BJ (cell line): Measurements from ENCODE around the gene UBC. TPM values are rescaled to one million over a fixed set of nuclear protein-coding genes. Genes with fewer than 3 reads are reported as not detected.

Experiments
- CTCF ChIA-PET: fragments of 350-600 bp; formaldehyde crosslinking; extraction: SDS; loops from one replicate; lab custom pipeline; 2021; ENCODE audit warnings: antibody characterized with exemption, inconsistent platforms; lab: Yijun Ruan, JAX
- POLR2A ChIA-PET: fragments of 300-600 bp; sonication (Branson Sonifier 250); formaldehyde crosslinking; extraction: SDS; loops from one replicate; lab custom pipeline; 2021; ENCODE audit warnings: antibody characterized with exemption; lab: Charles Lee
- DNase-seq: peaks from one replicate; pipeline ENCODE4 v3.0.0-alpha.2; 2011; ENCODE audit warnings: low read depth
- H3K27me3 ChIP-seq: 2 replicates; pipeline ENCODE4 v1.6.0; 2011; ENCODE audit warnings: low read length; ENCODE audit not compliant: control insufficient read depth, insufficient read depth
- H3K36me3 ChIP-seq: 2 replicates; pipeline ENCODE4 v1.5.1; 2011; ENCODE audit warnings: low read length; ENCODE audit not compliant: control insufficient read depth, insufficient read depth
- H3K4me3 ChIP-seq: 2 replicates; pipeline ENCODE4 v1.5.1; 2011; ENCODE audit warnings: low read depth, mild to moderate bottlenecking, control low read depth, low read length
- CTCF ChIP-seq: IDR thresholded peaks from 2 replicates; pipeline ENCODE4 v1.5.1; 2011; ENCODE audit warnings: low read depth, mild to moderate bottlenecking, control low read depth, inconsistent platforms, low read length, moderate library complexity; ENCODE audit not compliant: insufficient read depth
- polyA plus RNA-seq: library from polyadenylated mRNA; depleted of rRNA; stranded (reverse); fragments of >200 nt; gene quantifications from 2 replicates; pipeline ENCODE4 v1.2.3, GENCODE V29; 2011

UBC gene
- polyA plus RNA-seq, 1 experiment, result 2,374 TPM

- DNase-seq, result no peak
- no peak for TF ChIP-seq CTCF
- CTCF ChIA-PET, result interaction anchor here (1.0 kb wide), 1 partner anchor 35 kb away, joined by 5 read pairs; no protein-coding TSS in a partner anchor
- POLR2A ChIA-PET, result no interaction called here
- H3K27me3 ChIP-seq, result no peaks in the 10 kb centered on the region
- no peaks in the 10 kb centered on the region for H3K36me3 ChIP-seq
- H3K4me3 ChIP-seq, result no peak overlapping the region
These were observed 43.2 kb downstream of the UBC start for GRCh38 chr12:124871297-124871696.

GRCh38 chr12:124870515-124870914 is 43.9 kb downstream of the UBC start:
- Histone ChIP-seq H3K4me3 (no peak overlapping the region), H3K36me3 (no peaks in the 10 kb centered on the region), H3K27me3 (no peaks in the 10 kb centered on the region)
- no peak for DNase-seq
- TF ChIP-seq CTCF, result no peak
- ChIA-PET CTCF (no interaction called here), POLR2A (no interaction called here)

- CTCF ChIA-PET, result no interaction called here
These were observed 45.3 kb downstream of the UBC start for GRCh38 chr12:124869059-124869665.

GRCh38 chr12:124868252-124869058 is 46.0 kb downstream of the UBC start:
- H3K4me3 ChIP-seq, result no peak overlapping the region
- no peak for TF ChIP-seq CTCF
- no peaks in the 10 kb centered on the region for H3K36me3 ChIP-seq
- DNase-seq, result no peak
- no peaks in the 10 kb centered on the region for H3K27me3 ChIP-seq
- POLR2A ChIA-PET, result interaction anchor here (0.6 kb wide), 1 partner anchor 23 kb away, joined by 6 read pairs; no protein-coding TSS in a partner anchor
- CTCF ChIA-PET, result no interaction called here

More at GRCh38 chr12:124869059-124869665, 45.3 kb downstream of the UBC start:
- DNase-seq, result no peak
- POLR2A ChIA-PET, result no interaction called here
- Histone ChIP-seq H3K36me3 (no peaks in the 10 kb centered on the region), H3K27me3 (no peaks in the 10 kb centered on the region), H3K4me3 (no peak overlapping the region)
- no peak for TF ChIP-seq CTCF

GRCh38 chr12:124867401-124867930 is 47.0 kb downstream of the UBC start:
- CTCF ChIA-PET, result interaction anchor here (0.5 kb wide), 1 partner anchor 21 kb away, joined by 3 read pairs; no protein-coding TSS in a partner anchor
- Histone ChIP-seq H3K27me3 (no peaks in the 10 kb centered on the region), H3K4me3 (no peak overlapping the region), H3K36me3 (no peaks in the 10 kb centered on the region)
- no peak for TF ChIP-seq CTCF
- POLR2A ChIA-PET, result no interaction called here
- DNase-seq, result no peak
